ENCODE measurements around the gene AP2A2. TPM values are rescaled to one million over a fixed set of nuclear protein-coding genes. Genes with fewer than 3 reads are reported as not detected.

The AP2A2 gene
- total RNA-seq, 4 donors from 2014 or later = 33.6 to 76.6 (median 46.4) TPM

DNA sequence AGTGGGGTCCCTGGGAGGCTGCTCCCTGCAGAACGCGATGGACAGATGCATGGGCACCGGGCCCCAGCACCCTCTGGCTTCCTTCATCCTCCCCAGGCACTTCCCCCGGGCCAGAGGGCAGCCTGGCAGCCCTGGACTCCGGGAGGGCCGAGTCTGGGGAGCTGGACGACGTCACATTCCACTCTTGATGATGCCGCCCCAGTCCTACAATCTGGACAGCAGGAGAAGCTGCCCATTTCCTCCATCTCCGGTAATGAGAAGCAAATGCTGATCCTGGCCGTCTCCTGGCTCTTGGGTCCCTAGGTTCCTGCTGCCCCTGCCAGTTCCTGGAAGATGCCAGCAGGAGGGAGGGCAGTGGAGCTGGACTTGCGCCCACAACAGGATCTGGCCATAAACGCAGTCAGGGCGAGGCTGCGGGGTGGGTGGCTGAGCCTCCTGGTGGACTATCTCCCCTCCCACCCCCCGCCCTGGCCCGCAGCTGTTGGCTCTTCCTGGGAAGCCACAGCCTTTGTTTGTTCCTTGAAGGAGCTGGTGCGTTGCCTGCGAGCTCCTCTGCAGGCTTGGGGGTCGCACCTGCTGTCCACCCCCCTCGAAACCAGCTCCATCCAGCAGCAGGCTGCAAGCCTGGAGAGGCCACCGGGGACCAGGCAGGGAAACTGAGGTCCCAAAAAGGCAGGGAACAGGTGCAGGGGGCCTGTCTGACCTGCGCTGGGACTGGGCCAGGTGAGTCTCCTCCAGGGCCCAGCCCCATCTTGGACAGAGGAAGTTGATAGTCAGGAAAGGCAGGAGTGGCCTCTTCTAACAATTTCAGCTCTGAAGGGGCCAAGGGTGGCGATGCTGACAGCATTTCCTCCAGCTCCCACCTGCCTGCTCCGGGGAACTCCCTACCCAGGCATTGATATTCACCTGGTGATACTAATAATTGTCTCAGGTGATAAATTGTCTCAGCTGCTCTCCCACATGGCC is 128.8 kb downstream of the AP2A2 start:
- intact Hi-C loops (cut with DNase I; ENCODE audit: low total_unique reads) = loop anchor here (5.0 kb wide), 1 partner anchor 212 kb away; the partner anchor contains the start of genes POLR2L and TSPAN4
- WGBS, 2 donors = 32 to 34% methylated on average over 12 to 21 of the region's 25 CpGs
- TF ChIP-seq, protein P1, sequence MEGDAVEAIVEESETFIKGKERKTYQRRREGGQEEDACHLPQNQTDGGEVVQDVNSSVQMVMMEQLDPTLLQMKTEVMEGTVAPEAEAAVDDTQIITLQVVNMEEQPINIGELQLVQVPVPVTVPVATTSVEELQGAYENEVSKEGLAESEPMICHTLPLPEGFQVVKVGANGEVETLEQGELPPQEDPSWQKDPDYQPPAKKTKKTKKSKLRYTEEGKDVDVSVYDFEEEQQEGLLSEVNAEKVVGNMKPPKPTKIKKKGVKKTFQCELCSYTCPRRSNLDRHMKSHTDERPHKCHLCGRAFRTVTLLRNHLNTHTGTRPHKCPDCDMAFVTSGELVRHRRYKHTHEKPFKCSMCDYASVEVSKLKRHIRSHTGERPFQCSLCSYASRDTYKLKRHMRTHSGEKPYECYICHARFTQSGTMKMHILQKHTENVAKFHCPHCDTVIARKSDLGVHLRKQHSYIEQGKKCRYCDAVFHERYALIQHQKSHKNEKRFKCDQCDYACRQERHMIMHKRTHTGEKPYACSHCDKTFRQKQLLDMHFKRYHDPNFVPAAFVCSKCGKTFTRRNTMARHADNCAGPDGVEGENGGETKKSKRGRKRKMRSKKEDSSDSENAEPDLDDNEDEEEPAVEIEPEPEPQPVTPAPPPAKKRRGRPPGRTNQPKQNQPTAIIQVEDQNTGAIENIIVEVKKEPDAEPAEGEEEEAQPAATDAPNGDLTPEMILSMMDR (IDR thresholded peaks at IDR 0.05) = no peak
- TF ChIP-seq POLR2A (IDR thresholded peaks at IDR 0.05) = no peak
- no peak for DNase-seq (ENCODE audit: low spot score in 2 of 2)
- H3K4me3 ChIP-seq (ENCODE audit: low read depth, poor library complexity, severe bottlenecking) = no peak overlapping the region

DNA sequence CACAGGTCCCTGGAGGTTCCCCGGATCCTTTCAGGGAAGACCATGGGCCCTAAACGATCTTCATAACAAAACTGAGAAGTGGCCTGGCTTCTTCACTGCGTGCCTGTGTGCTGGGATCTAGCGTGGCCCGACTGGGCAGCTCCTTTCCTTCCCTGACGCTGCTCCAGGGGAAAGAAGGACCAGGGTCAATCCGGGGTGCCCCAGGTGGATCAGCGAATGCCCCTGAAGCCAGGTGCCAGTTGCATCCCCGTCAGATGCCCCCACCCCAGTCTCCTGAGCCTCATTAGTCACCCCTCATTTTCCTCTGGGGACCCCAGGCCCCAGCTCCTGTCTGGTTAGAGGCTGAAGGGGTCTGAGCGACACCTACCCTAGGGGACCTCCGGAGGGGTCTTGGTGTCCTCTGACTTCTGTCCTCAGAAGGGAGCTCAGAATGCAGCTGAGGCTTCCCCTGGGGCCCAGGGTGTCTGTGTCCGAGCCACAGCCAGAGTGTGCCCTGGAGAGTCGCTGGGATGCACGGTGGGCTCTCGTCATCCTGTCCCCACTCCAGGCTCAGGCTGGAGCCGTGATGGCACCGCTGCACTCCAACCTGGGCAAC is 129.5 kb downstream of the AP2A2 start:
- intact Hi-C loops (cut with DNase I; ENCODE audit: low total_unique reads) = no loop called here

DNA sequence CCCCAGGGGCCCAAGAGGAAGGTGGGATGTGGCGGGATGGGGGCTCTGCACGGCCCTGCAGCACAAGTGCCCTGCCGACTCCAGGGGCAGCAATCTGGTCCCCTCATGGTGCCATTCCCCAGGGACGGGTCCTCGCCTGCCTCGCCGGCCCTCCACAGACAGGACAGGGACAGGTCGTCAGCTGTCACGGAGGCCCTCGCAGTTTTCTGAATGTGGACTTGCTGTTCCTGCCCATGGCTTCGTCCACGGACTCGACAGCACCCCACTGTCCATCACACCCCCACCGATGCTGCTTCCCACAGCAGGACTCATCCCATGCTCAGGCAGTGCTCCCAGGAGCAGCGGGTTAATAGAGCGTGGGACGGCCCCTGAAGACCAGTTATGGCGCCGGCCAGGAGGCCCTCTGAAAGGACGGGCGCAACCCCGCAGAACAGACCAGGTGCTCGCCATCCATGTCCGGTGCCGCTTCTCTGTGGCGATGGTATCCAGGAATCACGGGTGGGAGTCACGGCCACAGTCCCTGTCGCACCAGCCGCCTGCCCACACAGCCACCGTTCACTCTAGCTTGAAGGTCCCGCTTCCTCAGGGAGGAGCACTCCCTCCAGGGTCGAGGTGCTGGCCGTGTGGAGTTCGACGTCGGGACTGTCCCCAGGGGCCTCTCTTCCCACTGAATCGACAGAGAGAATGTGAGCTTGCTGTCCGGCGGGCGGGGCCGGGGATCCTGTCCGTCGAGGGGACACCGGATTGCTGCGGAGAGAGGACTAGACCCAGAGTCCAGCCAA is 130.5 kb downstream of the AP2A2 start:
- intact Hi-C loops (cut with DNase I; ENCODE audit: low total_unique reads) = no loop called here
- no peak overlapping the region for H3K4me3 ChIP-seq (ENCODE audit: low read depth, poor library complexity, severe bottlenecking)
- 82 to 85% methylated on average over 37 to 46 of the region's 46 CpGs for WGBS, 2 donors

More for the DNA sequence above, 129.5 kb downstream of the AP2A2 start:
- no peak for TF ChIP-seq POLR2A (IDR thresholded peaks at IDR 0.05)
- TF ChIP-seq, protein P1 (IDR thresholded peaks at IDR 0.05) = no peak
- no peak overlapping the region for H3K4me3 ChIP-seq (ENCODE audit: low read depth, poor library complexity, severe bottlenecking)
- 89% methylated on average over 17 of the region's 17 CpGs for WGBS, 2 donors
- no peak for DNase-seq (ENCODE audit: low spot score in 2 of 2)

DNA sequence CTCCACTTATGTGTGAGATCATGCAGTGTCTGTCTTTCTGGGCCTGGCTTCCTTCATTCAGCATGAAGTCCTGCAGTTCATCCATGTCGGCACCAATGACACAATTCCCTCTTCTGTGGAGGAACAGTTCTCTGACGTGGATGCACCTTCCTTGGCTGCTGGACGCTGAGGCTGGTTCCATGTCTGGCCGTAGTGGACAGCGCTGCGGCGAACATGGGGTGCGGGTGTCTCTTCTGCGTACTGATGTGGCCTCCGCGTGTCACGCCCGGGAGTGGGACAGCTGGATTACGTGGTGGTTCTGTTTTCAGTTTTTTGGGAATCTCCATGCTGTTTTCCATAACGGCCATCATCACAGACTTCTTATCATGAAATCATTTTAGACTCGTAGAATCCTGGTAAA is 132.1 kb downstream of the AP2A2 start:
- WGBS, 2 donors = 90 to 92% methylated on average over 16 of the region's 16 CpGs
- TF ChIP-seq, protein P1 (IDR thresholded peaks at IDR 0.05) = no peak
- TF ChIP-seq POLR2A (IDR thresholded peaks at IDR 0.05) = no peak
- intact Hi-C loops (cut with DNase I; ENCODE audit: low total_unique reads) = no loop called here
- DNase-seq (ENCODE audit: low spot score in 2 of 2) = no peak
- no peak overlapping the region for H3K4me3 ChIP-seq (ENCODE audit: low read depth, poor library complexity, severe bottlenecking)

More for the DNA sequence above, 130.5 kb downstream of the AP2A2 start:
- TF ChIP-seq, protein P1 (IDR thresholded peaks at IDR 0.05) = no peak
- no peak for TF ChIP-seq POLR2A (IDR thresholded peaks at IDR 0.05)
- no peak for DNase-seq (ENCODE audit: low spot score in 2 of 2)

DNA sequence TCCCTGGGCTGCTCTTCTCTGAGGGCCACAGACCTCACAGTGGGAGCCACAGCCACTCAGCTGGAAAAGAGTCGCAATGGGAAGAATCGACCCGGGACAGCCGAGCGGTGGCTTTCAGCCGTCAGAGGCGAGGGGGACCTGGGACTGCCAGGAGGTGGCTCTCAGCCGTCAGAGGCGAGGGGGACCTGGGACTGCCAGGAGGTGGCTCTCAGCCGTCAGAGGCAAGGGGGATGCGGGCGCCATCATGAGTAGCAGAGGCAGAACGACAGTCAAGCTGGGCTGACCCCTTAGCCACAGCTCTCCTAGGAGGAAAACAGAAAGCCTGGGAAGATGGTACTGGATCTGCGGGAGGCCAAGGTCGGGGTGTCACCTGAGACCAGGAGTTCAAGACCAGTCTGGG is 134.1 kb downstream of the AP2A2 start:
- TF ChIP-seq, protein P1 (IDR thresholded peaks at IDR 0.05) = no peak
- TF ChIP-seq POLR2A (IDR thresholded peaks at IDR 0.05) = no peak
- DNase-seq (ENCODE audit: low spot score in 2 of 2) = no peak
- 78 to 89% methylated on average over 15 of the region's 15 CpGs for WGBS, 2 donors
- no peak overlapping the region for H3K4me3 ChIP-seq (ENCODE audit: low read depth, poor library complexity, severe bottlenecking)
- intact Hi-C loops (cut with DNase I; ENCODE audit: low total_unique reads) = no loop called here

Measured in lower leg skin (tissue), 4 donors.